HEK293 (cell line): ENCODE results near the gene NKD2.

ENCODE experiments used
- CTCF ChIA-PET: fragments of 350-600 bp; formaldehyde crosslinking; extraction: SDS; loops from one replicate; lab custom pipeline; 2021; ENCODE audit warnings: antibody characterized with exemption; lab: Yijun Ruan, JAX
- POLR2A ChIA-PET: fragments of 300-600 bp; formaldehyde crosslinking; extraction: SDS; loops from one replicate; lab custom pipeline; 2020; ENCODE audit warnings: antibody characterized with exemption, inconsistent platforms; lab: Yijun Ruan, JAX
- H3K27ac ChIP-seq: fragments of 200-500 bp; sonication (Bioruptor generic); 2 replicates; pipeline ENCODE4 v1.5.1; 2014; ENCODE audit warnings: low read depth, low read length, control low read depth, inconsistent platforms; ENCODE audit errors: extremely low read depth
- H3K36me3 ChIP-seq, 2 experiments: fragments of 200-500 bp in 1 of 2; sonication (Bioruptor generic) in 1 of 2; 1 replicate in 1 of 2; 2 replicates in 1 of 2; pipeline ENCODE4 v1.5.1; 2014 to 2017; ENCODE audit warnings: inconsistent platforms in 2 of 2, low read length in 2 of 2; ENCODE audit not compliant: control insufficient read depth in 2 of 2, insufficient read depth in 1 of 2
- H3K4me1 ChIP-seq: fragments of 200-500 bp; sonication (Bioruptor generic); 2 replicates; pipeline ENCODE4 v1.5.1; 2014; ENCODE audit warnings: mild to moderate bottlenecking, low read length, inconsistent platforms; ENCODE audit not compliant: control insufficient read depth, insufficient read depth
- H3K4me3 ChIP-seq: 2 replicates; pipeline ENCODE4 v1.5.1; 2011; ENCODE audit warnings: low read depth, mild to moderate bottlenecking, control low read depth, low read length, moderate library complexity
- H3K9me3 ChIP-seq: fragments of 200-500 bp; sonication (Bioruptor generic); 2 replicates; pipeline ENCODE4 v1.5.1; 2014; ENCODE audit warnings: low read depth, low read length, inconsistent platforms; ENCODE audit not compliant: control insufficient read depth, insufficient read depth
- AEBP2 ChIP-seq: fragments of 450-650 bp; formaldehyde crosslinking; IDR thresholded peaks from 2 replicates; pipeline ENCODE4 v1.5.1; 2016; ENCODE audit warnings: missing biosample characterization, missing genetic modification characterization, borderline replicate concordance
- HOXA7 ChIP-seq: sonication (generic); formaldehyde crosslinking; IDR thresholded peaks from 2 replicates; pipeline ENCODE4 v1.8.1; 2022; ENCODE audit warnings: missing genetic modification reagents, borderline replicate concordance
- OVOL3 ChIP-seq: fragments of 450-650 bp; formaldehyde crosslinking; IDR thresholded peaks from 2 replicates; pipeline ENCODE4 v1.5.1; 2016; ENCODE audit warnings: missing biosample characterization, missing genetic modification characterization
- RBAK ChIP-seq: fragments of 450-650 bp; formaldehyde crosslinking; IDR thresholded peaks from 2 replicates; pipeline ENCODE4 v1.5.1; 2016; ENCODE audit warnings: missing biosample characterization, missing genetic modification characterization
- ZBTB6 ChIP-seq: fragments of 450-650 bp; formaldehyde crosslinking; IDR thresholded peaks from 2 replicates; pipeline ENCODE4 v1.5.1; 2017; ENCODE audit warnings: missing biosample characterization, missing genetic modification characterization
- ZNF174 ChIP-seq: fragments of 450-650 bp; formaldehyde crosslinking; IDR thresholded peaks from 2 replicates; pipeline ENCODE4 v1.5.0; 2017; ENCODE audit warnings: missing biosample characterization, mild to moderate bottlenecking, missing genetic modification characterization
- ZNF518A ChIP-seq: fragments of 450-650 bp; formaldehyde crosslinking; conservative IDR thresholded peaks from 2 replicates; pipeline ENCODE4 v1.5.1; 2016; ENCODE audit warnings: low read depth, missing biosample characterization, missing genetic modification characterization
- ZNF596 ChIP-seq: fragments of 450-650 bp; IDR thresholded peaks from 2 replicates; pipeline ENCODE4 v1.5.0; 2018; ENCODE audit warnings: missing biosample characterization, mild to moderate bottlenecking, missing genetic modification characterization, moderate library complexity
- ZNF830 ChIP-seq: fragments of 450-650 bp; IDR thresholded peaks from 2 replicates; pipeline ENCODE4 v1.5.0; 2018; ENCODE audit warnings: missing biosample characterization, missing genetic modification characterization, low read depth, mild to moderate bottlenecking, moderate library complexity
- TF ChIP-seq, protein P1 (sequence below): fragments of 450-650 bp; formaldehyde crosslinking; IDR thresholded peaks from 2 replicates; pipeline ENCODE4 v1.5.1; 2016; ENCODE audit warnings: missing biosample characterization, missing genetic modification characterization
- TF ChIP-seq, protein P2 (sequence below): fragments of 450-650 bp; formaldehyde crosslinking; IDR thresholded peaks from 2 replicates; pipeline ENCODE4 v1.5.1; 2017; ENCODE audit warnings: missing biosample characterization, missing genetic modification characterization
- TF ChIP-seq, protein P3 (sequence below): fragments of 450-650 bp; formaldehyde crosslinking; IDR thresholded peaks from 2 replicates; pipeline ENCODE4 v1.5.1; 2016; ENCODE audit warnings: missing biosample characterization, missing genetic modification characterization

The NKD2 gene

GRCh38 chr5:1038417-1039209 is 30.0 kb downstream of the NKD2 start (continued):
- TF ChIP-seq, protein P1, sequence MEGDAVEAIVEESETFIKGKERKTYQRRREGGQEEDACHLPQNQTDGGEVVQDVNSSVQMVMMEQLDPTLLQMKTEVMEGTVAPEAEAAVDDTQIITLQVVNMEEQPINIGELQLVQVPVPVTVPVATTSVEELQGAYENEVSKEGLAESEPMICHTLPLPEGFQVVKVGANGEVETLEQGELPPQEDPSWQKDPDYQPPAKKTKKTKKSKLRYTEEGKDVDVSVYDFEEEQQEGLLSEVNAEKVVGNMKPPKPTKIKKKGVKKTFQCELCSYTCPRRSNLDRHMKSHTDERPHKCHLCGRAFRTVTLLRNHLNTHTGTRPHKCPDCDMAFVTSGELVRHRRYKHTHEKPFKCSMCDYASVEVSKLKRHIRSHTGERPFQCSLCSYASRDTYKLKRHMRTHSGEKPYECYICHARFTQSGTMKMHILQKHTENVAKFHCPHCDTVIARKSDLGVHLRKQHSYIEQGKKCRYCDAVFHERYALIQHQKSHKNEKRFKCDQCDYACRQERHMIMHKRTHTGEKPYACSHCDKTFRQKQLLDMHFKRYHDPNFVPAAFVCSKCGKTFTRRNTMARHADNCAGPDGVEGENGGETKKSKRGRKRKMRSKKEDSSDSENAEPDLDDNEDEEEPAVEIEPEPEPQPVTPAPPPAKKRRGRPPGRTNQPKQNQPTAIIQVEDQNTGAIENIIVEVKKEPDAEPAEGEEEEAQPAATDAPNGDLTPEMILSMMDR (tag by site-specific recombination) = no peak
- TF ChIP-seq, all 188 proteins: peak for 1

DNA sequence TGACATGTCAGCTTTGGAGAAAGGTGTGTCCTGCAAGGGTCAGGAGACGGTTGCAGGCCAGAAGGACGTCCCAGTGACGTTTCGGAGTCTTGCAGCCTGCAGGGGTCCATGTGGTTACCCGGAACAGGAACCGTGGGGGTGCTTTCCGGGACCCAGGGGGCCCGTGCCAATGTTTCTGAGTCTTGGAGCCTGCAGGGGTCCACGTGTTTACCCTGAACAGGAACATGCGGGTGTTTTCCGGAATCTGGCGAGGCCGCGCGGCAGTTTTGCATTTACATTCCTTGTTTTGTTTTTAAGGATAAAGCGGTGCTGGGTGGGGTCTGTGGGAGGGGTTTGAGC is 30.6 kb downstream of the NKD2 start:
- no peaks in the 10 kb centered on the region for H3K9me3 ChIP-seq
- H3K4me3 ChIP-seq = no peak overlapping the region
- POLR2A ChIA-PET = no interaction called here
- H3K27ac ChIP-seq = no peak overlapping the region
- TF ChIP-seq, protein P2, sequence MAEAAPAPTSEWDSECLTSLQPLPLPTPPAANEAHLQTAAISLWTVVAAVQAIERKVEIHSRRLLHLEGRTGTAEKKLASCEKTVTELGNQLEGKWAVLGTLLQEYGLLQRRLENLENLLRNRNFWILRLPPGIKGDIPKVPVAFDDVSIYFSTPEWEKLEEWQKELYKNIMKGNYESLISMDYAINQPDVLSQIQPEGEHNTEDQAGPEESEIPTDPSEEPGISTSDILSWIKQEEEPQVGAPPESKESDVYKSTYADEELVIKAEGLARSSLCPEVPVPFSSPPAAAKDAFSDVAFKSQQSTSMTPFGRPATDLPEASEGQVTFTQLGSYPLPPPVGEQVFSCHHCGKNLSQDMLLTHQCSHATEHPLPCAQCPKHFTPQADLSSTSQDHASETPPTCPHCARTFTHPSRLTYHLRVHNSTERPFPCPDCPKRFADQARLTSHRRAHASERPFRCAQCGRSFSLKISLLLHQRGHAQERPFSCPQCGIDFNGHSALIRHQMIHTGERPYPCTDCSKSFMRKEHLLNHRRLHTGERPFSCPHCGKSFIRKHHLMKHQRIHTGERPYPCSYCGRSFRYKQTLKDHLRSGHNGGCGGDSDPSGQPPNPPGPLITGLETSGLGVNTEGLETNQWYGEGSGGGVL (tag by site-specific recombination) = no peak
- no peak for TF ChIP-seq ZBTB6 (tag by site-specific recombination)
- no peaks in the 10 kb centered on the region for H3K4me1 ChIP-seq
- peaks cover 0 to 20% of the 10 kb centered on the region in 2 experiments; a peak in 1 of 3 replicates for H3K36me3 ChIP-seq
- CTCF ChIA-PET = no interaction called here

DNA sequence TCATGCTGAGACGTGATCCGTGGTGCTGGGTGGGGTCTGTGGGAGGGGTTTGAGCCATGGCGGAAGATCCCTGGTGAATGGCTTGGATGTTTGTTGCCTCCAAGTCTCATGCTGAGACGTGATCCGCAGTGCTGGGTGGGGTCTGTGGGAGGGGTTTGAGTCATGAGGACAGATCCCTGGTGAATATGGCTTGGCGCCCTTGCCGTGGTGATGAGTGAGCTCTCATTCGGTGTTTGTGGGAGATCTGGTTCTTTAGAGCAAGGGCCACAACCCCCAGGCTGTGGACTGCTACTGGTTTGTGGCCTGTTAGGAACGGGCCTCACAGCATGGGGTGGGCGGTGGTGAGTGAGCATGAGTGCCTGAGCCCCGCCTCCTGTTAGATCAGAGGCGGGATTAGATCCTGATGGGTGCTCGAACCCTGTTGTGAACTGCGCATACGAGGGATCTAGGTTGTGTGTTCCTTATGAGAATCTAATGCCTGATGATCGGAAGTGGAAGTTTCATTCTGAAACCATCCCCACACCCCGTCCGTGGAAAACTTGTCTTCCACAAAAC is 31.2 kb downstream of the NKD2 start:
- POLR2A ChIA-PET = no interaction called here
- H3K27ac ChIP-seq = no peak overlapping the region
- no peaks in the 10 kb centered on the region for H3K9me3 ChIP-seq
- TF ChIP-seq HOXA7 (CRISPR knock-in tag) = no peak
- no peak for TF ChIP-seq RBAK (tag by site-specific recombination)
- TF ChIP-seq AEBP2 (tag by site-specific recombination) = no peak
- no peak for TF ChIP-seq ZNF174 (tag by site-specific recombination)
- no peak for TF ChIP-seq ZNF518A (tag by site-specific recombination)
- TF ChIP-seq, protein P3, sequence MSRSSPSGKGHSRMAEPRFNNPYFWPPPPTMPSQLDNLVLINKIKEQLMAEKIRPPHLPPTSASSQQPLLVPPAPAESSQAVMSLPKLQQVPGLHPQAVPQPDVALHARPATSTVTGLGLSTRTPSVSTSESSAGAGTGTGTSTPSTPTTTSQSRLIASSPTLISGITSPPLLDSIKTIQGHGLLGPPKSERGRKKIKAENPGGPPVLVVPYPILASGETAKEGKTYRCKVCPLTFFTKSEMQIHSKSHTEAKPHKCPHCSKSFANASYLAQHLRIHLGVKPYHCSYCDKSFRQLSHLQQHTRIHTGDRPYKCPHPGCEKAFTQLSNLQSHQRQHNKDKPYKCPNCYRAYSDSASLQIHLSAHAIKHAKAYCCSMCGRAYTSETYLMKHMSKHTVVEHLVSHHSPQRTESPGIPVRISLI (tag by site-specific recombination) = no peak
- TF ChIP-seq ZNF830 (tag by site-specific recombination) = no peak
- no peak for TF ChIP-seq OVOL3 (tag by site-specific recombination)
- no peak for TF ChIP-seq ZNF596
- H3K4me1 ChIP-seq = no peaks in the 10 kb centered on the region
- H3K4me3 ChIP-seq = no peak overlapping the region
- H3K36me3 ChIP-seq = peaks cover 0 to 15% of the 10 kb centered on the region in 2 experiments; a peak in 1 of 3 replicates
- CTCF ChIA-PET = no interaction called here
